ENCODE results near the gene PIP5K1C. TPM values are rescaled to one million over a fixed set of nuclear protein-coding genes. Genes with fewer than 3 reads are reported as not detected.

PIP5K1C gene
- polyA plus RNA-seq, 1 donor from 2014 or later = 7.1 TPM

DNA sequence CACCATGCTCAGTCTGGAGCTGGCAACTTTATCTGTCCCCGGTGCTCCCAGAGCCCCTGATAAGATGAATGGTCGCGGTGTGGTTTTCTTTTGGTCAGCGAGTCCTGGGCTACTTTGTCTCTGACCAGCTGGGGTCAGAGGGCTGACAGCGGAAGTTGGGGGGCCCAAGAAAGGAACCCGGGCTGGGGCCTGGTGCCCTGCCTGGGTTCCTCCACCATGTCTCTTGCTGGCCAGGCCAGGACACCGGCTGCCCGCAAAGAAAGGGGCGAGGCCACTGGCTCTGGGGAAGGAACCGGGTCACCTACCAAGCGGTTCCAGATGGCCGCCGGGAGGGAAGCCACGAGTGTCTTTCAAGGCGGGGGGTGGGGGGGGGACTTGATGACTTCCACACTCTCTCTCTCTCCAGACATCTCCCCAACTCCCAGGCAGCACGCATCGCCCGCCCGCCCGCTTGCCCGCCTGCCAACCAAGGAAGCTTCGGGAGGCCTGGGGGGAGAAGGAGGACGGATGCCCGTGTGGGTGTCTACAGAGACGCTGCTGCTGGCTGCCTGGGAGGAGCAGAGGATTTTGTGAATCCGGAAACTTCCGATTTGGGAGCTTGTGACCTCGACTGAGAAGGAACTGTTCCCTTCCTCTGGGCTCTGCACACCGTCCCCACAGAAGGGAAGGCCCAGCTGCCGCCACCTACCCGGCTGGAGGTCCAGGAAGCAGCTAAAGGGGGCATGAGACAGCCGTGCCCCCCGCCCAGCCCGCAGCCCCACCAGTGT lies 1.1 kb downstream of the PIP5K1C start:
- peak overlapping the region; percentile 76 for H3K9ac ChIP-seq (ENCODE audit: low read length)
- no peak overlapping the region for H2AFZ ChIP-seq (ENCODE audit: low read depth, low read length)
- H3K27me3 ChIP-seq (ENCODE audit: insufficient read depth, low read depth, low read length) = no peaks in the 10 kb centered on the region
- H3K4me2 ChIP-seq (ENCODE audit: low read length) = peak overlapping the region; percentile 82
- H3K36me3 ChIP-seq (ENCODE audit: insufficient read depth, low read length) = no peaks in the 10 kb centered on the region
- no peaks in the 10 kb centered on the region for H3F3A ChIP-seq (ENCODE audit: insufficient read depth, low read length, poor library complexity, severe bottlenecking)
- no peaks in the 10 kb centered on the region for H3K9me2 ChIP-seq (ENCODE audit: insufficient read depth, low read length)
- H3K4me3 ChIP-seq (ENCODE audit: low read length) = peak overlapping the region; percentile 88
- TF ChIP-seq EZH2 (IDR thresholded peaks at IDR 0.05; ENCODE audit: borderline replicate concordance, insufficient read depth, low read length, poor library complexity, severe bottlenecking) = no peak
- TF ChIP-seq, protein P1, sequence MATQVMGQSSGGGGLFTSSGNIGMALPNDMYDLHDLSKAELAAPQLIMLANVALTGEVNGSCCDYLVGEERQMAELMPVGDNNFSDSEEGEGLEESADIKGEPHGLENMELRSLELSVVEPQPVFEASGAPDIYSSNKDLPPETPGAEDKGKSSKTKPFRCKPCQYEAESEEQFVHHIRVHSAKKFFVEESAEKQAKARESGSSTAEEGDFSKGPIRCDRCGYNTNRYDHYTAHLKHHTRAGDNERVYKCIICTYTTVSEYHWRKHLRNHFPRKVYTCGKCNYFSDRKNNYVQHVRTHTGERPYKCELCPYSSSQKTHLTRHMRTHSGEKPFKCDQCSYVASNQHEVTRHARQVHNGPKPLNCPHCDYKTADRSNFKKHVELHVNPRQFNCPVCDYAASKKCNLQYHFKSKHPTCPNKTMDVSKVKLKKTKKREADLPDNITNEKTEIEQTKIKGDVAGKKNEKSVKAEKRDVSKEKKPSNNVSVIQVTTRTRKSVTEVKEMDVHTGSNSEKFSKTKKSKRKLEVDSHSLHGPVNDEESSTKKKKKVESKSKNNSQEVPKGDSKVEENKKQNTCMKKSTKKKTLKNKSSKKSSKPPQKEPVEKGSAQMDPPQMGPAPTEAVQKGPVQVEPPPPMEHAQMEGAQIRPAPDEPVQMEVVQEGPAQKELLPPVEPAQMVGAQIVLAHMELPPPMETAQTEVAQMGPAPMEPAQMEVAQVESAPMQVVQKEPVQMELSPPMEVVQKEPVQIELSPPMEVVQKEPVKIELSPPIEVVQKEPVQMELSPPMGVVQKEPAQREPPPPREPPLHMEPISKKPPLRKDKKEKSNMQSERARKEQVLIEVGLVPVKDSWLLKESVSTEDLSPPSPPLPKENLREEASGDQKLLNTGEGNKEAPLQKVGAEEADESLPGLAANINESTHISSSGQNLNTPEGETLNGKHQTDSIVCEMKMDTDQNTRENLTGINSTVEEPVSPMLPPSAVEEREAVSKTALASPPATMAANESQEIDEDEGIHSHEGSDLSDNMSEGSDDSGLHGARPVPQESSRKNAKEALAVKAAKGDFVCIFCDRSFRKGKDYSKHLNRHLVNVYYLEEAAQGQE (IDR thresholded peaks at IDR 0.05; ENCODE audit: borderline replicate concordance) = no peak
- TF ChIP-seq RAD21 (conservative IDR thresholded peaks at IDR 0.05) = no peak
- TF ChIP-seq MXI1 (conservative IDR thresholded peaks at IDR 0.05; ENCODE audit: poor library complexity, severe bottlenecking) = no peak
- TF ChIP-seq, protein P2, sequence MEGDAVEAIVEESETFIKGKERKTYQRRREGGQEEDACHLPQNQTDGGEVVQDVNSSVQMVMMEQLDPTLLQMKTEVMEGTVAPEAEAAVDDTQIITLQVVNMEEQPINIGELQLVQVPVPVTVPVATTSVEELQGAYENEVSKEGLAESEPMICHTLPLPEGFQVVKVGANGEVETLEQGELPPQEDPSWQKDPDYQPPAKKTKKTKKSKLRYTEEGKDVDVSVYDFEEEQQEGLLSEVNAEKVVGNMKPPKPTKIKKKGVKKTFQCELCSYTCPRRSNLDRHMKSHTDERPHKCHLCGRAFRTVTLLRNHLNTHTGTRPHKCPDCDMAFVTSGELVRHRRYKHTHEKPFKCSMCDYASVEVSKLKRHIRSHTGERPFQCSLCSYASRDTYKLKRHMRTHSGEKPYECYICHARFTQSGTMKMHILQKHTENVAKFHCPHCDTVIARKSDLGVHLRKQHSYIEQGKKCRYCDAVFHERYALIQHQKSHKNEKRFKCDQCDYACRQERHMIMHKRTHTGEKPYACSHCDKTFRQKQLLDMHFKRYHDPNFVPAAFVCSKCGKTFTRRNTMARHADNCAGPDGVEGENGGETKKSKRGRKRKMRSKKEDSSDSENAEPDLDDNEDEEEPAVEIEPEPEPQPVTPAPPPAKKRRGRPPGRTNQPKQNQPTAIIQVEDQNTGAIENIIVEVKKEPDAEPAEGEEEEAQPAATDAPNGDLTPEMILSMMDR (IDR thresholded peaks at IDR 0.05; ENCODE audit: poor library complexity, severe bottlenecking) = no peak
- TF ChIP-seq SMC3 (conservative IDR thresholded peaks at IDR 0.05; ENCODE audit: poor library complexity) = no peak
- TF ChIP-seq TAF1 (IDR thresholded peaks at IDR 0.05; ENCODE audit: low read depth) = no peak
- TF ChIP-seq POLR2AphosphoS5 (IDR thresholded peaks at IDR 0.05) = no peak
- TF ChIP-seq EP300 (conservative IDR thresholded peaks at IDR 0.05; ENCODE audit: poor library complexity, severe bottlenecking) = no peak
- H4K20me1 ChIP-seq (ENCODE audit: insufficient read depth) = no peaks in the 10 kb centered on the region
- H3K9me3 ChIP-seq (ENCODE audit: low read length) = no peaks in the 10 kb centered on the region
- peaks cover 24% of the 10 kb centered on the region for H3K79me2 ChIP-seq (replicated peaks; ENCODE audit: insufficient read depth, low read length)
- no peak overlapping the region for H3K27ac ChIP-seq (ENCODE audit: low read length)

DNA sequence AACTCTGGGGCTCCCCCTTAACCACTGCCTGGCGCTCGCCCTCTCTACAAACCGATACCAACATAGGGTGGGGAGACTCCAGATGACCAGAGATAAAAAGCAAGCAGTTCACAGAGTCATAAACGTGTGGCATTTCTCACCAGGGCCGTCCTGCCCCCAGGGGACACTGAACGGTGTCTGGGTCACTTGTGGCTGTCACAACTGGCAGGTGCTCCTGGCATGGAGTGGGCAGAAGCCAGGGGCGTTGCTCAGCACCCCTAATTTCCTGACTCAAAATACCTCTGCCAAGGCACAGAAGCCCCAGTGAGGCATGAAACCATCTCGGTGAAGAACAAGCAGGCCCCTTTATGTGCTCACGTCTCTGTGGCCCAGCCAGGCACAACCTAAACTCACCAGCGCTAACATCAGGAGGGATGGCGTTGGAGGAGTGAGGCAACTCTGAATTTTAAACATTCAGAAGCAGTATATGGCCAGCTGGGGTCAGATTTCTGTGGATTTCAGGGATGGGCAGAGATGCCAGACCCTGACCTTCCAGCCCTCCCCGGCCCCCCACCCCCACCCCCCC lies 1.8 kb downstream of the PIP5K1C start:
- Histone ChIP-seq H3K27ac (ENCODE audit: low read length) (no peak overlapping the region), H2AFZ (ENCODE audit: low read depth, low read length) (no peak overlapping the region), H3K79me2 (replicated peaks; ENCODE audit: insufficient read depth, low read length) (peaks cover 24% of the 10 kb centered on the region), H4K20me1 (ENCODE audit: insufficient read depth) (no peaks in the 10 kb centered on the region), H3K9ac (ENCODE audit: low read length) (no peak overlapping the region), H3K9me2 (ENCODE audit: insufficient read depth, low read length) (no peaks in the 10 kb centered on the region), H3F3A (ENCODE audit: insufficient read depth, low read length, poor library complexity, severe bottlenecking) (no peaks in the 10 kb centered on the region), H3K9me3 (ENCODE audit: low read length) (no peaks in the 10 kb centered on the region), H3K4me3 (ENCODE audit: low read length) (peak overlapping the region; percentile 27), H3K36me3 (ENCODE audit: insufficient read depth, low read length) (no peaks in the 10 kb centered on the region), H3K27me3 (ENCODE audit: insufficient read depth, low read depth, low read length) (no peaks in the 10 kb centered on the region), H3K4me2 (ENCODE audit: low read length) (no peak overlapping the region)
- TF ChIP-seq, protein P2 (IDR thresholded peaks at IDR 0.05; ENCODE audit: poor library complexity, severe bottlenecking) = no peak
- no peak for TF ChIP-seq RAD21 (conservative IDR thresholded peaks at IDR 0.05)
- TF ChIP-seq, protein P1 (IDR thresholded peaks at IDR 0.05; ENCODE audit: borderline replicate concordance) = no peak
- TF ChIP-seq EP300 (conservative IDR thresholded peaks at IDR 0.05; ENCODE audit: poor library complexity, severe bottlenecking) = no peak
- TF ChIP-seq TAF1 (IDR thresholded peaks at IDR 0.05; ENCODE audit: low read depth) = no peak
- TF ChIP-seq SMC3 (conservative IDR thresholded peaks at IDR 0.05; ENCODE audit: poor library complexity) = no peak
- TF ChIP-seq EZH2 (IDR thresholded peaks at IDR 0.05; ENCODE audit: borderline replicate concordance, insufficient read depth, low read length, poor library complexity, severe bottlenecking) = no peak
- TF ChIP-seq POLR2AphosphoS5 (IDR thresholded peaks at IDR 0.05) = no peak
- no peak for TF ChIP-seq MXI1 (conservative IDR thresholded peaks at IDR 0.05; ENCODE audit: poor library complexity, severe bottlenecking)
